Endothelial cell of umbilical vein (primary cell): ENCODE data around the gene UBE2E2.

ENCODE experiments used
- POLR2A ChIP-seq: IDR thresholded peaks from 2 replicates; pipeline ENCODE4 v1.6.1; 2012; ENCODE audit warnings: low read depth, mild to moderate bottlenecking, control low read depth, low read length
- TF ChIP-seq, protein P1 (sequence below), 2 donors: IDR thresholded peaks; 1 replicate in 1 of 2; 2 replicates in 1 of 2; pipeline ENCODE4 v1.5.1; 2011; ENCODE audit warnings: low read length in 2 of 2, mild to moderate bottlenecking in 2 of 2, moderate library complexity in 2 of 2, control low read depth in 1 of 2, inconsistent platforms in 1 of 2, low read depth in 1 of 2; ENCODE audit not compliant: insufficient read depth in 1 of 2; ENCODE audit errors: extremely low read depth in 1 of 2

- TF ChIP-seq, protein P1, sequence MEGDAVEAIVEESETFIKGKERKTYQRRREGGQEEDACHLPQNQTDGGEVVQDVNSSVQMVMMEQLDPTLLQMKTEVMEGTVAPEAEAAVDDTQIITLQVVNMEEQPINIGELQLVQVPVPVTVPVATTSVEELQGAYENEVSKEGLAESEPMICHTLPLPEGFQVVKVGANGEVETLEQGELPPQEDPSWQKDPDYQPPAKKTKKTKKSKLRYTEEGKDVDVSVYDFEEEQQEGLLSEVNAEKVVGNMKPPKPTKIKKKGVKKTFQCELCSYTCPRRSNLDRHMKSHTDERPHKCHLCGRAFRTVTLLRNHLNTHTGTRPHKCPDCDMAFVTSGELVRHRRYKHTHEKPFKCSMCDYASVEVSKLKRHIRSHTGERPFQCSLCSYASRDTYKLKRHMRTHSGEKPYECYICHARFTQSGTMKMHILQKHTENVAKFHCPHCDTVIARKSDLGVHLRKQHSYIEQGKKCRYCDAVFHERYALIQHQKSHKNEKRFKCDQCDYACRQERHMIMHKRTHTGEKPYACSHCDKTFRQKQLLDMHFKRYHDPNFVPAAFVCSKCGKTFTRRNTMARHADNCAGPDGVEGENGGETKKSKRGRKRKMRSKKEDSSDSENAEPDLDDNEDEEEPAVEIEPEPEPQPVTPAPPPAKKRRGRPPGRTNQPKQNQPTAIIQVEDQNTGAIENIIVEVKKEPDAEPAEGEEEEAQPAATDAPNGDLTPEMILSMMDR (IDR thresholded peaks at IDR 0.05; ENCODE audit: extremely low read depth in 1 of 2, insufficient read depth in 1 of 2, low read depth in 1 of 2, low read length in 2 of 2), result no peak
- TF ChIP-seq POLR2A, result no peak
Measured at GRCh38 chr3:23165571-23165970, 37.6 kb upstream of the UBE2E2 start.
